Measurements from ENCODE around the gene NAV2. TPM values are rescaled to one million over a fixed set of nuclear protein-coding genes. Genes with fewer than 3 reads are reported as not detected.

Gene NAV2
- total RNA-seq, 2 donors from 2014 or later = 26.4 to 35.5 TPM

GRCh38 chr11:19751055-19751454, 38.4 kb downstream of the NAV2 start:
- TF ChIP-seq POLR2A (IDR thresholded peaks at IDR 0.05) (no peak), CTCF (IDR thresholded peaks at IDR 0.05) (no peak)
- intact Hi-C loops (cut with DNase I) = no loop called here
- no peak for DNase-seq

DNA sequence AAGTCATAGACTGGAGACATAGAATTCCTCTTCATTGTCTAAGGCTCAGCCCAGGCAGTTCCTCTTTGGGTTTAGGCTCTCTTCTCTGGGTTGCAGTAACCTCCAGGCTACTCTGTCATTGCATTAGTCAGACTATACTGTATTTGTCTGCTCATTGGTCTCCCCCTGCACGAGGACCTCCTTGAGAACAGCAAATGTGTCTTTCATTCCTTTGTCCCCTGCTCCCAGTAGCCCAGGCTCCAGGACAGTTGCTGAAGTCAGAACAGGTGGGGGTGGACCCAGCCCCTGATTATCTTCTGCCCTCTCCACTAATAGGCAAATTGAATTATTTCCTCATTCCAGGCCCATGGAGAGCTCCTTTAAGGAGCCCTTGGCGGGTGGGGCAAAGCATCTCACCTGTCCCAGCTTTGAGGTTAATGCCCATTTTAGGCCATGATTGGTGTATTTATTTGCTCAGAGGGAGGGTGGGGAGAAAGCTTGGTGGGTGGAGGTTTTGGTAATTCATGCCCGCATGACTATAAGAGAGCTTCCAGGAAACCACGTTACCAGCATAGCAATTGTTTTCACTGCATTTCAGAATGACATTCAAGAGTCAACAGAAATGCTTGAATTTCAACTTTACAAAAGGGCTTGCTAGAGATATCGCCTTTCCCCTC, 40.9 kb downstream of the NAV2 start:
- intact Hi-C loops (cut with DNase I) = no loop called here
- no peak overlapping the region for H3K27ac ChIP-seq
- H3K9me3 ChIP-seq = no peaks in the 10 kb centered on the region
- no peaks in the 10 kb centered on the region for H3K36me3 ChIP-seq (replicated peaks in 1 of 2; ENCODE audit: insufficient read depth in 1 of 2, low read depth in 2 of 2)
- ATAC-seq = no peak
- H3K27me3 ChIP-seq = no peaks in the 10 kb centered on the region
- no peak for TF ChIP-seq POLR2A (IDR thresholded peaks at IDR 0.05)
- no peak for TF ChIP-seq CTCF (IDR thresholded peaks at IDR 0.05)
- DNase-seq = no peak
- H3K4me3 ChIP-seq = no peak overlapping the region
- no peaks in the 10 kb centered on the region for H3K4me1 ChIP-seq
- 89 to 97% methylated on average over 5 of the region's 5 CpGs for WGBS, 2 donors

More at GRCh38 chr11:19751055-19751454, 38.4 kb downstream of the NAV2 start:
- Histone ChIP-seq H3K27ac (no peak overlapping the region), H3K4me3 (no peak overlapping the region), H3K4me1 (no peaks in the 10 kb centered on the region), H3K36me3 (replicated peaks in 1 of 2; ENCODE audit: insufficient read depth in 1 of 2, low read depth in 2 of 2) (no peaks in the 10 kb centered on the region), H3K27me3 (no peaks in the 10 kb centered on the region), H3K9me3 (no peaks in the 10 kb centered on the region)
- ATAC-seq = no peak
- WGBS, 2 donors = 89 to 93% methylated on average over 4 of the region's 4 CpGs

DNA sequence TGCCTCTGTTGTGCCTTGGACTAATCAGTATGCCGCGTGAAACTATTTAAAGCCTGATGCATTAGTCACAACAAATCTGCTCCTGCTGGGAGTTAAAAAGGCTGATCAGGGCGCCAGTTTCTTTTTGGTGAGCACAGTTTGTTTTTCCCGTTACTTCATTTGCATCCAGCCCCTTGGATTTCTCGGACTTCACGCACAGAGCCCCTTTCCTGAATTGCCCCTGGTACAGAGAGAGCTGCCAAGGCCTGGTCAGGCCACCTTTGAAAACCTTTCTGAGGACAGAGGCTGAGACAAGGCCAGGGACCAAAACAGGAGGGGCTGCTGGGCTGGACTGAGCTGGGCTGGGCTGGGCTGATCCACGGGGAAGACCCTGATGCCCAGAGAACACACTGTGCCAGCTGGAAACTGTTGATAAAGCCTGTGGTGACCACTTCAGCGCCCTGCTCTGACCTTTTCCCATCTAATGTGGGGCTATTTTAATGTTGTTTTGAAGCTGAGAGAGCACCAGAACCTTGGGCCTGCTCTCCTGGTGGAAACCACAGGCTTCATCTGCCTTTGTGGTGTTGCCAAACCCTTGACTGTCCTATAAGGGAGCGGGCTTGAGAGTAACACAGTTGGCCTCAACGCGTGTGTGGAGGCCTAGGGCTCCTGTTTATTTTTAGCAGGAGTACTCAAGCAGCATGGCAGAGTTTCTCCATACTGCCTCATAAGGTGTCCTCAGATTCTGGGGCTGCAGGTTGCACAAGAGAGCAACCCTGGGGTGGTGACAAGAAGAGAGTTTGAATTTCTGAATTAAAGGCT, 44.2 kb downstream of the NAV2 start:
- ATAC-seq (no peak), DNase-seq (no peak)
- 81 to 95% methylated on average over 9 to 11 of the region's 11 CpGs for WGBS, 2 donors
- Histone ChIP-seq H3K27me3 (no peaks in the 10 kb centered on the region), H3K27ac (no peak overlapping the region), H3K36me3 (replicated peaks in 1 of 2; ENCODE audit: insufficient read depth in 1 of 2, low read depth in 2 of 2) (no peaks in the 10 kb centered on the region), H3K4me3 (no peak overlapping the region), H3K4me1 (no peaks in the 10 kb centered on the region), H3K9me3 (no peaks in the 10 kb centered on the region)
- intact Hi-C loops (cut with DNase I) = no loop called here
- no peak for TF ChIP-seq POLR2A (IDR thresholded peaks at IDR 0.05)
- TF ChIP-seq CTCF (IDR thresholded peaks at IDR 0.05) = no peak

DNA sequence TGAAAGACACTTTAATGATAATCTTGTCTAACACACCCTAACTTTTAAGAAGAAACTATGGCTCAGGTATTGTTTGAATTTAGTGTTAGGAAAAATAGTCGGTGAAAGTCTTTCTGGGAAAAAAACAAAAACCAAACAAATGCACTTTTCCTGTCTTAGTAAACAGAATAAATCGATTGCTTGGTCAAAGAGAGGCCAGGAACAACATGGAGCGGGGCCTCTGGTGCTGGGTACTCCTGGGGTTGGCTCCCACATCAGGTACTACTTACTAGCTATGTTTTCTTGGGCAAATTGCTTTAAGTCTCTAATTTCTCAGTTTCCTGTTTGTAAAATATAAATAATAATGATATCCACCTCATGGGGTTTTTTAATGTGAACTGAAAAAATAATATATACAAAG, 46.8 kb downstream of the NAV2 start:
- ATAC-seq (no peak), DNase-seq (no peak)
- intact Hi-C loops (cut with DNase I) = no loop called here
- H3K36me3 ChIP-seq (replicated peaks in 1 of 2; ENCODE audit: insufficient read depth in 1 of 2, low read depth in 2 of 2) = no peaks in the 10 kb centered on the region
- no peak overlapping the region for H3K27ac ChIP-seq
- no peaks in the 10 kb centered on the region for H3K9me3 ChIP-seq
- peaks cover 12% of the 10 kb centered on the region for H3K4me1 ChIP-seq
- no peak overlapping the region for H3K4me3 ChIP-seq
- no peak for TF ChIP-seq POLR2A (IDR thresholded peaks at IDR 0.05)
- no peak for TF ChIP-seq CTCF (IDR thresholded peaks at IDR 0.05)
- WGBS, 2 donors = 47 to 62% methylated on average over 3 of the region's 3 CpGs
- no peaks in the 10 kb centered on the region for H3K27me3 ChIP-seq

Measured in body of pancreas (tissue), 4 donors.